ENCODE data around the gene SECISBP2L.

- TF ChIP-seq, protein P1, sequence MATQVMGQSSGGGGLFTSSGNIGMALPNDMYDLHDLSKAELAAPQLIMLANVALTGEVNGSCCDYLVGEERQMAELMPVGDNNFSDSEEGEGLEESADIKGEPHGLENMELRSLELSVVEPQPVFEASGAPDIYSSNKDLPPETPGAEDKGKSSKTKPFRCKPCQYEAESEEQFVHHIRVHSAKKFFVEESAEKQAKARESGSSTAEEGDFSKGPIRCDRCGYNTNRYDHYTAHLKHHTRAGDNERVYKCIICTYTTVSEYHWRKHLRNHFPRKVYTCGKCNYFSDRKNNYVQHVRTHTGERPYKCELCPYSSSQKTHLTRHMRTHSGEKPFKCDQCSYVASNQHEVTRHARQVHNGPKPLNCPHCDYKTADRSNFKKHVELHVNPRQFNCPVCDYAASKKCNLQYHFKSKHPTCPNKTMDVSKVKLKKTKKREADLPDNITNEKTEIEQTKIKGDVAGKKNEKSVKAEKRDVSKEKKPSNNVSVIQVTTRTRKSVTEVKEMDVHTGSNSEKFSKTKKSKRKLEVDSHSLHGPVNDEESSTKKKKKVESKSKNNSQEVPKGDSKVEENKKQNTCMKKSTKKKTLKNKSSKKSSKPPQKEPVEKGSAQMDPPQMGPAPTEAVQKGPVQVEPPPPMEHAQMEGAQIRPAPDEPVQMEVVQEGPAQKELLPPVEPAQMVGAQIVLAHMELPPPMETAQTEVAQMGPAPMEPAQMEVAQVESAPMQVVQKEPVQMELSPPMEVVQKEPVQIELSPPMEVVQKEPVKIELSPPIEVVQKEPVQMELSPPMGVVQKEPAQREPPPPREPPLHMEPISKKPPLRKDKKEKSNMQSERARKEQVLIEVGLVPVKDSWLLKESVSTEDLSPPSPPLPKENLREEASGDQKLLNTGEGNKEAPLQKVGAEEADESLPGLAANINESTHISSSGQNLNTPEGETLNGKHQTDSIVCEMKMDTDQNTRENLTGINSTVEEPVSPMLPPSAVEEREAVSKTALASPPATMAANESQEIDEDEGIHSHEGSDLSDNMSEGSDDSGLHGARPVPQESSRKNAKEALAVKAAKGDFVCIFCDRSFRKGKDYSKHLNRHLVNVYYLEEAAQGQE (IDR thresholded peaks at IDR 0.05; ENCODE audit: low read depth): no peak
- no peak for TF ChIP-seq EGR1 (IDR thresholded peaks at IDR 0.05)
- no peak for TF ChIP-seq TEAD4 (IDR thresholded peaks at IDR 0.05)
- no peak for TF ChIP-seq CREB1 (IDR thresholded peaks at IDR 0.05; ENCODE audit: low read depth)
Measured at GRCh38 chr15:48964898-48965297, 81.3 kb downstream of the SECISBP2L start.
